Embryonic facial prominence (tissue), 1 donor: ENCODE results near the gene KRTAP10-10.
"Not testable (repeated sequence)": the region's sequence is repeated elsewhere in the genome, so short reads cannot be mapped to it uniquely, and the experiment has no call there.

ENCODE experiments used
- DNase-seq: peaks from one replicate; pipeline ENCODE4 v3.0.0-alpha.2; 2016; ENCODE audit errors: extremely low spot score

The KRTAP10-10 gene

GRCh38 chr21:44602463-44602850, 34.7 kb upstream of the KRTAP10-10 start:
- DNase-seq, result no peak

DNA sequence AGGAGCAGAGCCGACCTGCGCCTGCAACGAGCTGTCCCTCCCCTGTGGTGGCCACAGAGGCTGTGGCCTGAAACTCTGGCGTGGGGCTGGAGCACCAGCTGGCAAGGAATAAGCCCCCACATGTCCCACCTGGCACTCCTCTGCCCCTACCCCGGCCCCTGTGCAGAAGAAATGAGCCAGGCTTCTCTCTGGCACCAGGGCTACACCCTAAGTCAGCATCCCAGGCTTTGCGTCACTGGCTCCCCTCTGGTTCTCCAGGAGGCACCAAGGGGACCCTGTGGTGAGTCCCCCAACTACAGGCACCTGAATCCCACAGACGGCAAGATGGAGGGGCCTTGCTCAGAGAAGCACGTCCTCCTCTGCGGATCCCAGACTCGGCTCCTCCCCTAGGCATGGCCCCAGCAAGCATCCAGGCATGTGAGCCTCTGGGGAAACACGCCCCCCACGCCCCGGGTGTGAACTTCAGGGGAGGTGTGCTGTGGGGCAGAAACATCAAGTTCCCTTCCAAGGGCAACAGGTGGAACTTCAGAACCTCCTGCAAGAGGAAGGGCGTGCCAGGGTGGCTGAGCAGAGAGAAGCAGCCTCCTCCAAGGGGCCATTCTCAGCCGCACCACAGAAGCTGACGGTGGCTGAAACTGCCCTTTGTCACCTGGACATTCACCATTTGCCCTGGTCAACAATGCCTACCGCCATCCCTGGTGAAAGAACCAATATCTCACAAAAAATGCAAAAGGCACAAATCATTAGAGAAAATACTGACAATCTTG, 33.9 kb upstream of the KRTAP10-10 start:
- no peak for DNase-seq

GRCh38 chr21:44603911-44604310, 33.2 kb upstream of the KRTAP10-10 start:
- no peak for DNase-seq

GRCh38 chr21:44606495-44606894, 30.7 kb upstream of the KRTAP10-10 start:
- no peak for DNase-seq

GRCh38 chr21:44609193-44609592, 28.0 kb upstream of the KRTAP10-10 start:
- DNase-seq, result no peak

DNA sequence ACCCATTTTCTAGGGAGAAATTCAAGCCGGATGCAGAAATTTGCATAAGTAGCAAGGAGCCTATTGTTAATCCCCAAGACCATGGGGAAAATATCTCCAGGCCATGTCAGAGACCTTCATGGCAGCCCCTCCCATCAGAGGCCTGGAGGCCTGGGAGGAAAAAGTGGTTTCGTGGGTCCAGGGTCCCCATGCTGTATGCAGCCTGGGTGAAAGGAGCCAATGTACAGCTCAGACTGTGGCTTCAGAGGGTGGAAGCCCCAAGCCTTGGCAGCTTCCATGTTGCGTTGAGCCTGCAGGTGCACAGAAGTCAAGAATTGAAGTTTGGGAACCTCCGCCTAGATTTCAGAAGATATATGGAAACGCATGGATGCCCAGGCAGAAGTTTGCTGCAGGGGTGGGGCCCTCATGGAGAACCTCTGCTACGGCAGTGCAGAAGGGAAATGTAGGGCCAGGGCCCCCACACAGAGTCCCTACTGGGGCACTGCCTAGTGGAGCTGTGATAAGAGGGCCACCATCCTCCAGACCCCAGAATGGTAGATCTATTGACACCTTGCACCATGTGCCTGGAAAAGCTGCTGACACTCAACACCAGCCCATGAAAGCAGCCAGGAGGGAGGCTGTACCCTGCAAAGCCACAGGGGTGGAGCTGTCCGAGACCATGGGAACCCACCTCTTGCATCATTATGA, 26.9 kb upstream of the KRTAP10-10 start:
- DNase-seq, result not testable (repeated sequence)

- no peak for DNase-seq
Measured at GRCh38 chr21:44611551-44611950, 25.6 kb upstream of the KRTAP10-10 start.

GRCh38 chr21:44612029-44612486, 25.1 kb upstream of the KRTAP10-10 start, which contains the start of gene KRTAP10-8:
TSS of gene KRTAP10-8 (plus strand) at chr21:44612079. CDS start at chr21:44612101, 22 bp downstream.
- DNase-seq, result no peak

DNA sequence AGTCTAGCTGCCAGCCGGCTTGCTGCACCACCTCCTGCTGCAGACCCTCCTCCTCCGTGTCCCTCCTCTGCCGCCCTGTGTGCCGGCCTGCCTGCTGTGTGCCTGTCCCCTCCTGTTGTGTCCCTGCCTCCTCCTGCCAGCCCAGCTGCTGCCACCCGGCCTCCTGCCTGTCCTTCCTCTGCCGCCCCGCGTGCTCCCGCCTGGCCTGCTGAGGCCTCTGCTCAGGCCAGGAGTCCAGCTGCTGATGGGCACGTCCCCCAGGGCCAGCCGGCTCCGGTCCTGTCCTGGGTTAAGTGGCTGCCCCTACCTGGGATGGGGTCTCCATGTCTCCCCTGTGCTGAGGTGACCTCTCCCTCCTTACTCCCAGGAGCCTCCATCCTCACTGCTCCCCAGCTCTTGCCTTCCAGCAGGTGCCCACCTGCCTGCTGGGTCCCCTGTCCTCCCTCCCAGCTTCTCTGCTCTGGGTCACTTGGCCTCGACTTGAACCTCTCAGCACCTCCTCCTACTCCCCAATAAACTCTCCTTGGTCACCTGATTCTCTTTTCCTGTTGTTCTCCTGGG, 24.4 kb upstream of the KRTAP10-10 start:
- no peak for DNase-seq

DNA sequence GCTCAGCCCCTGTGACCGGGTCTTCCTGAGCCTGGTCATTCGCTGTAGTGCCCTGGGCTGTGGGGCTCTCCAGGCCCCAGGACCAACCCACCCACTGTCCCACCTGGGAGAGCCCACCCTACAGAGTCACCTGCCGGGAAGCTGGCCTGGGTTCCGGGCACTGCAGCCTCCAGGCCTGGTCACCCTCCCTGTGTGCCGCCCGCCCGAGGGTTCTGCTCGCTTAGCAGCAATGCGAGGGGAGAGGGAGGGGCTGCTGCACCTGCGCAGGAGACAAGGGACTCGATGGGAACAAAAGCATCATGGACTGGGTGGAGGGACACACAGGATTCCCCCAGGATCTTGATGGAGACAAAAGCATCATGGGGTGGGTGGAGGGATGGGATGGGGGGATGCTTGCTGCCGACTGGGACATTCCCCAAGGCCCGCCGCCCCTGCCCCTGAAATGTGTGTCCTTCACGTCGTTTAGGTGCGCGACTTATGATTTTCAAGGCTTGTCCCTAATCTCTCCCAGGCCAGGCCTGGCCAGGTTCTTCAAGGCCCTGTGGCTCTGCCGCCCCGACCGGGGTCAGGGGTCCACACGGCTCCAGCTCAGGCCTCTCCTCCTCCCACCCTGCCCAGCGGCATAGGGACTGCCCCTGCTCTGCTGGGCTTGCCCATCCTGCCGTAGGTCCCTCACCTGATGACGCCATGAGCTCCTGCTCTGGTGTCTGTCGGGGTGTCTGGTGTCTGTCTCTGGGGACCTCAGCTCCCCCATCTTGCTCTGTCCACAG, 23.6 kb upstream of the KRTAP10-10 start:
- DNase-seq, result no peak

DNA sequence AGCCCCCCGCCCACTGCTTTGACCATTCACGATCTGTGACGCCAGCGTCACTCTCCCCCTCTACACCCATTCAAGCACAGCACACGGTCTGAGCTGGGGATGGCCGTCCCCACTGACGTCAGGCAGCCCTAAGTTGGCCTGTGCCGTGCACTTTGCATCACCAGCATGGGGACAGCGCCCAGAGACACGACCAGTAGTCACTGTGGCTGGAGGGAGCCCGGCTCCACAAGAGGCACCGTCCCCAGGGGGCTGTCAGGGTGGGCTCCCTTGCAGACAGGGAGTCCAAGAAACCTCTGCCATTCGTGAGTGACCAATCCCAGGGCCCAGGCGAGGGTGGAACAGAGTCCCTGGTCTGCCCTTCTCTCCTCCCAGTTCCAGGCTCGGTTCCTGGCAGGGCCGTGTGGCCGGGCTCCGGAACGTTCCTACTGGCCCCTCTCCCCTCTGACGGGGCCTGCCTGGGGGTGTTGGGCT, 23.0 kb upstream of the KRTAP10-10 start:
- DNase-seq, result no peak

DNA sequence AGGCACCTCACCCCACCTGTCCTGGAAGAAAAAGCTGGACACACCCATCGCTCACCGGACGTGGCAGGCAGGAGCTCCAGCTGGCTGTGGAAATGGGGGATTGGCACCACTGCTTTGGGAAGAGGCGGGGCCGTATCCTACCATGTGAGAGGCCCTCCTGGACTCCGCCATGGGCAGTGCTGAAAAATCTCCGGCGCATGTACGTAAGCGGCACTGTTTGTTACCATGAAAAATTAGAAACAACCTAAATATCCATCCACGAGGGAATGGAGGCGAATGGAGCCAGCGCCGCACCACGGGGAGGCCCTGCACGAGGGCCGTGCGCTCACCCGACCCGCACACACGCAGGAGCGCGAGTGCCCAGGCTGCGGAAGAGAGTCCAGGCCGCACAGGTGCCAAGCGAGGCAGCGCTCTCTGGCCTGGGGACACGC, 22.2 kb upstream of the KRTAP10-10 start:
- no peak for DNase-seq

DNA sequence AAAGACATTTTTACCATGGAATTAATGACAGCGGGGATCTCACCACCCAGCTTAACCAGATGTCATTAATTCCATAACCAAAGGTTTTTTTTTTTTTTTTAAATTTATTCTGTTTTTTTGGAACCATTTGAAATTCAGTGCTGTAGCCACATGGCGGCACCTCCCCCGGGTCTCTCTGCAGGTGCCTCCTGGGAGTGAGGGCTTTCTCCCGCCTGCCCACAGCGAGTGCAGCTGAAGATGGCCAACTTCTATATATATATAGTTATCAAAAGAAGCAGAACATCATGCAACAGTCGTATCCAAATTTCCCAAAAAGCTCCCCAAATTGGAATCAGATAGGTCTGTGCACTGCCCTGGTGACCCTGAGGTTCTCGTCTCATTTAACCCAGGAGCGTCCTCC, 21.7 kb upstream of the KRTAP10-10 start:
- DNase-seq, result no peak

DNA sequence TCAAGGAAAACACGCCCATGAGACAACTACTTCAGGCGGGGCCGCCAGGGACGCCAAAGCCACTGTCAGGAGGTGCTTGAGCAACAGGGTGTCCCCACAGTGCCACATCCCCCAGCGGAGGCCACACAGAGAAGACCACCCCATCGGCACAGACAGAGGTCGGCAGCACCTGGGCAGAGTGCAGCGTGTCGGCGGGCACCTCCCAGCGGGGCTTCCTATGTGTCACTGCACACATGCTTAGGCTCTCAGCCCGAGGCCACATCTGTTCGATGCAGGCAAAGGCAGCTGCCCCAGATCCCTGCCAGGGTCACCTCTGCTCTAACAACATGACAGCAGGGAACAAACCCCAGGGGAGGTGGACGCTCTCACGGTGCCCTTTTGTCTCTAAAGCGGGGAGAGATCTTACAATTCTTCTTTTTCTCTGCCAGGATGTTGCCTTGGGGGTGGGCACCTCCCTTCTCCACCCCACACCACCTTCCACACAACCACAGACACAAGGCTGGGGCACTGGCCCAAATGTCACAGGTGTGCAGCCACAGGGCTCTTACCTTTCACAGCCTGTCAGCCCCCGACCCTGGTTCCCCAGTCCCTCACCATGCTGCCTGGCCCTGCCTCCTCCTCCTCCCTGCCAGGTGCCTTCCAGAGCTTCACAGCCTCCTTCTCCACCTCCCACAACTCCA, 21.1 kb upstream of the KRTAP10-10 start:
- no peak for DNase-seq

GRCh38 chr21:44616591-44616926, 20.6 kb upstream of the KRTAP10-10 start:
- no peak for DNase-seq

- DNase-seq, result no peak
Measured at GRCh38 chr21:44617071-44617501, 20.1 kb upstream of the KRTAP10-10 start.

GRCh38 chr21:44618504-44618903, 18.7 kb upstream of the KRTAP10-10 start:
- DNase-seq, result no peak

GRCh38 chr21:44618909-44619308, 18.2 kb upstream of the KRTAP10-10 start:
- DNase-seq, result no peak

DNA sequence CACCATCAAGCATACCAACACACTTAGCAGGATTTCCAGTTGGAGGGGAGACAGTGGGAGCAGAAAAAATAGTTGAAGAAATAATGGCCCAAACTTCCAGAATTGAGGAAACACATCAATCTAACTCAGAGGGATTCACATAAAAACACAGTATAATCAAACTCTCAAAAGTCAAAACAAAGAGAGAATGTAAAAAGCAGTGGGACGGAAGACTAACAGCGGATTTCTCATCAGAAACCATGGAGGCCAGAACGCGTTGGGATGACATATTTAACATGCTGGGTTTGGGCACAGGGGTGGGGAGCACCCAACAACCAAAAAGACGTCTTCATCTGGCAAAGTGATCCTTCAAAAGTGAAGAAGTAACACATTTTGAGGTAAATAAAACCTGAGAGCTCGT, 17.3 kb upstream of the KRTAP10-10 start:
- DNase-seq, result no peak

- DNase-seq, result no peak
Measured at GRCh38 chr21:44623575-44623974, 13.6 kb upstream of the KRTAP10-10 start.

GRCh38 chr21:44625756-44626155, 11.4 kb upstream of the KRTAP10-10 start:
- no peak for DNase-seq
